Erythroblast (primary cell): ENCODE results near the gene IL1F10.

Experiments used
- GATA1 ChIP-seq: IDR thresholded peaks from 2 replicates; pipeline ENCODE4 v1.6.1; 2011; ENCODE audit warnings: low read depth, mild to moderate bottlenecking, control low read depth, low read length, moderate library complexity
- POLR2A ChIP-seq: IDR thresholded peaks from 2 replicates; pipeline ENCODE4 v1.6.1; 2011; ENCODE audit warnings: mild to moderate bottlenecking, low read length

DNA sequence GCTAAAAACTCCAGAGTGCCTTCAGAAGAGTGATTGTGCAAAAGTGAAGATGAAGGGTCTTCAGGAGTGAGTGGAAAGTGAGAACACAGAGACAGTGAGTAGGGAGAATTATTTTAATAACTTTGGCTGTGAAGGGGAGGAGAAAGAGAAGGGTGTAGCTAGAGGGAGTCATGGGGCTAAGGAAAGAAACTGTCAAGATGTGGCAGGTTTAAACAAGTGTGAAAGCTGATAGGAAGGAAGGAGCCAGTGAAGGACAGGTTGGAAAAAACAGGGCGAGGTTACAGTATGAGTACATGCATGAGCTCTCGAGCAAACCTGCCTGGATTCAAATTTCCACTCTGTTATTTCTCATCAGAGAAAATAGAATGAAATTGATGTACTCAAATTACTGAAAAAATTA lies 17.8 kb downstream of the IL1F10 start:
- no peak for TF ChIP-seq POLR2A
- no peak for TF ChIP-seq GATA1
